Tibial nerve (tissue), 3 donors: Measurements from ENCODE around the gene EFNA5.

Source experiments
- POLR2A ChIP-seq, 2 donors: fragments of 450-650 bp; IDR thresholded peaks; one replicate each; pipeline ENCODE4 v1.6.1; 2017; ENCODE audit warnings: antibody characterized with exemption in 2 of 2, mild to moderate bottlenecking in 2 of 2, moderate library complexity in 2 of 2
- TF ChIP-seq, protein P1 (sequence below), 5 experiments: fragments of 200-600 bp in 3 of 5; fragments of 450-650 bp in 2 of 5; sonication (generic) in 3 of 5; IDR thresholded peaks; one replicate each; pipeline ENCODE4 v1.5.1; 2016 to 2019; ENCODE audit warnings: antibody characterized with exemption in 5 of 5, mild to moderate bottlenecking in 3 of 5, moderate library complexity in 2 of 5

DNA sequence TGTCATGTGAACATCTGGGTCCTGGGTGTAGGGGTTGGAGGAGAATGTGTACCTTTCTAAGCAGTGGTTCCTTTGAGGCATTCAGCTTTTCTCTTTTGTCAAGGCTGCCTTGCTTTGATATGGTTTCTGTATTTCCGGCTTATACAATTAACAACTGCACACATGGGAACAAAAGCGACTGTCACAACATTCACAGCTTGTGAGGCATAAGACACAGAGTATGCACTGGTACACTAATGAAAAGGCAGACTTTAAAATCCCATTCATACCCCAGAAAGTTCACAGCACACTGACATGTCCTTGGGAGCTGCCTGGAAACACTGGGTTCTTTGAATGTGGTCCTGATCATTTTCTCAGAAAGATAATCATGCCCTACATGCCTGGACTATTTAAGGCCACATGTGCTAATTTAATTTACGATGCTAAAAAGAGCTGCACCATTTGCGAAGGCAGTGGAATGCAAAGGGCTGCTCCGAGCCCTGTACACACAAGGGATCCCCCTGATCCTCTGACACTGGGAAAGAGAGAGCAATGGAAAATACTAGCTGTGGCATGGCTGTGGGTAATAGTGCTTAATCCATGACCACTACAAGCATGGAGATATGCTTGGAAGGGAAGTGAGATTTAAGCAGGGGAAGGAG is 131.8 kb downstream of the EFNA5 start:
- TF ChIP-seq, protein P1, sequence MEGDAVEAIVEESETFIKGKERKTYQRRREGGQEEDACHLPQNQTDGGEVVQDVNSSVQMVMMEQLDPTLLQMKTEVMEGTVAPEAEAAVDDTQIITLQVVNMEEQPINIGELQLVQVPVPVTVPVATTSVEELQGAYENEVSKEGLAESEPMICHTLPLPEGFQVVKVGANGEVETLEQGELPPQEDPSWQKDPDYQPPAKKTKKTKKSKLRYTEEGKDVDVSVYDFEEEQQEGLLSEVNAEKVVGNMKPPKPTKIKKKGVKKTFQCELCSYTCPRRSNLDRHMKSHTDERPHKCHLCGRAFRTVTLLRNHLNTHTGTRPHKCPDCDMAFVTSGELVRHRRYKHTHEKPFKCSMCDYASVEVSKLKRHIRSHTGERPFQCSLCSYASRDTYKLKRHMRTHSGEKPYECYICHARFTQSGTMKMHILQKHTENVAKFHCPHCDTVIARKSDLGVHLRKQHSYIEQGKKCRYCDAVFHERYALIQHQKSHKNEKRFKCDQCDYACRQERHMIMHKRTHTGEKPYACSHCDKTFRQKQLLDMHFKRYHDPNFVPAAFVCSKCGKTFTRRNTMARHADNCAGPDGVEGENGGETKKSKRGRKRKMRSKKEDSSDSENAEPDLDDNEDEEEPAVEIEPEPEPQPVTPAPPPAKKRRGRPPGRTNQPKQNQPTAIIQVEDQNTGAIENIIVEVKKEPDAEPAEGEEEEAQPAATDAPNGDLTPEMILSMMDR (IDR thresholded peaks at IDR 0.05): no peak
- TF ChIP-seq POLR2A (IDR thresholded peaks at IDR 0.05): no peak
